Measurements from ENCODE around the gene GPR137B.
"Not testable (repeated sequence)": the region's sequence is repeated elsewhere in the genome, so short reads cannot be mapped to it uniquely, and the experiment has no call there.

Gene GPR137B

GRCh38 chr1:236158719-236159118, 16.4 kb downstream of the GPR137B start:
- Mint-ChIP-seq H3K4me1 (ENCODE audit: low read depth) (peaks cover 54% of the 10 kb centered on the region), H3K27ac (no peak overlapping the region), H3K9me3 (peaks cover 13% of the 10 kb centered on the region), H3K4me3 (no peak overlapping the region), H3K36me3 (ENCODE audit: low read depth) (peaks cover 25% of the 10 kb centered on the region), H3K27me3 (no peaks in the 10 kb centered on the region)

- Mint-ChIP-seq H3K27me3 (no peaks in the 10 kb centered on the region), H3K9me3 (peaks cover 13% of the 10 kb centered on the region), H3K27ac (peak overlapping the region; percentile 77), H3K36me3 (ENCODE audit: low read depth) (peaks cover 30% of the 10 kb centered on the region), H3K4me1 (ENCODE audit: low read depth) (peaks cover 60% of the 10 kb centered on the region), H3K4me3 (peak overlapping the region; percentile 3)
These were observed 17.6 kb downstream of the GPR137B start for GRCh38 chr1:236159704-236160539.

DNA sequence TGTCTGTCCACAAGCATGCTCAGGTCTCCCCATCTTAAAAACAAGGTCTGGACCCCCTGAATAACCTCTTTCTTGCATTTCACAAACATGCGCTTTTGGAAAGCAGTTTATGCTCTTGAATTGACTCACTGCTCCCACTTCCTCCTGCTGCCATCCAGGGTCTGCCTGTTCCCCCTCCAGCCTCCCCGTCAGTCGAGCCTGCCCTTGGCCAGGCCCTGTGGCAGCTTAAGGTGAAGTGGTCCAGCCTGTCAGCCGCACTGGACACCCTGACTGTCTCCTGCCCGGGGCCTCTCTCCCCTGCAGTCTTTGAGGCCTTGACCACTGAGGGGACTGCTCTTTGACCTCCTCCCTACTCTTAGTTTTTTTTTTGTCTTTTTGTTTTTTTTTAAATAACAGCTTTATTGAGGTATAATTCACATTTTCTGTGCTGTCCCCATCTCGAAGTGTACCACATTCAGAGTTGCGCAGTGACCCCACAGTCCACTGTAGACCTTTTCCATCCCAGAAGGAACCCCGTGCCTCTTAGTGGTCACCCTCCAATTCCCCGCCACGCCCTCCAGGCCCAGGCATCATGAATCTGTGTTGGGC, 18.3 kb downstream of the GPR137B start:
- Mint-ChIP-seq H3K27ac (peak overlapping the region; percentile 77), H3K4me3 (peak overlapping the region; percentile 3), H3K9me3 (peaks cover 13% of the 10 kb centered on the region), H3K36me3 (ENCODE audit: low read depth) (peaks cover 30% of the 10 kb centered on the region), H3K27me3 (no peaks in the 10 kb centered on the region), H3K4me1 (ENCODE audit: low read depth) (peaks cover 54% of the 10 kb centered on the region)

DNA sequence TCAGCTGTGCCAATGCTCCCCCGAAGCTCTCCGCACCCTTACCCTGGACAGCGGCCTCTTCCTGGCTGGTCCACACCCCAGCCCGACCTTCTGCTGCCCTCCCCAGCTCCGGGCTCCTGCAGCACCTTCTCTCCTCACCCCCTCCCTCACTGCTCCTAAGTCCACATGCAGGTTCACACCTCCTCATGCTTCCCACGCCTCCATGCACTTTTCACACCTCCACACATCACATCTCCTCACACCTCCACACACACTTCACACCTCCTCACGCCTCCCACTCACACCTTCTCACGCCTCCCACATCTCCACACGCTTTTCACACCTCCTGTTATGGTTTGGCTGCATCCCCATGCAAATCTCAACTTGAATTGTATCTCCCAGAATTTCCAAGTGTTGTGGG, 18.9 kb downstream of the GPR137B start:
- peaks cover 13% of the 10 kb centered on the region for H3K9me3 Mint-ChIP-seq
- no peak overlapping the region for H3K4me3 Mint-ChIP-seq
- H3K4me1 Mint-ChIP-seq (ENCODE audit: low read depth) = peaks cover 51% of the 10 kb centered on the region
- no peaks in the 10 kb centered on the region for H3K27me3 Mint-ChIP-seq
- peak overlapping the region; percentile 77 for H3K27ac Mint-ChIP-seq
- H3K36me3 Mint-ChIP-seq (ENCODE audit: low read depth) = peaks cover 30% of the 10 kb centered on the region

DNA sequence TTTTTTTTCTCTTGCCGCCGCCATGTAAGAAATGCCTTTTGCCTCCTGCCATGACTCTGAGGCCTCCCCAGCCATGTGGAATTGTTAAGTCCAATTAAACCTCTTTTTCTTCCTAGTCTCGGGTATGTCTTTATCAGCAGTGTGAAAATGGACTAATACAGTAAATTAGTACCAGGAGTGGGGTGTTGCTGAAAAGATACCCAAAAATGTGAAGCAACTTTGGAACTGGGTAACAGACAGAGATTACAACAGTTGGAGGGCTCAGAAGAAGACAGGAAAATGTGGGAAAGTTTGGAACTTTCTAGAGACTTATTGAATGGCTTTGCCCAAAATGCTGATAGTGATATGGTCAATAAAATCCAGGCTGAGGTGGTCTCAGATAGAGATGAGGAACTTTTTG, 19.4 kb downstream of the GPR137B start:
- H3K4me3 Mint-ChIP-seq, H3K27ac Mint-ChIP-seq, H3K27me3 Mint-ChIP-seq: not testable (repeated sequence)
- Mint-ChIP-seq H3K9me3 (peaks cover 13% of the 10 kb centered on the region), H3K36me3 (ENCODE audit: low read depth) (peaks cover 30% of the 10 kb centered on the region), H3K4me1 (ENCODE audit: low read depth) (peaks cover 46% of the 10 kb centered on the region)

GRCh38 chr1:236163463-236164153, 21.3 kb downstream of the GPR137B start:
- H3K4me3 Mint-ChIP-seq = no peak overlapping the region
- peak overlapping the region; percentile 86 for H3K27ac Mint-ChIP-seq
- peaks cover 30% of the 10 kb centered on the region for H3K36me3 Mint-ChIP-seq (ENCODE audit: low read depth)
- H3K4me1 Mint-ChIP-seq (ENCODE audit: low read depth) = peaks cover 36% of the 10 kb centered on the region
- no peaks in the 10 kb centered on the region for H3K27me3 Mint-ChIP-seq
- H3K9me3 Mint-ChIP-seq = peaks cover 13% of the 10 kb centered on the region

DNA sequence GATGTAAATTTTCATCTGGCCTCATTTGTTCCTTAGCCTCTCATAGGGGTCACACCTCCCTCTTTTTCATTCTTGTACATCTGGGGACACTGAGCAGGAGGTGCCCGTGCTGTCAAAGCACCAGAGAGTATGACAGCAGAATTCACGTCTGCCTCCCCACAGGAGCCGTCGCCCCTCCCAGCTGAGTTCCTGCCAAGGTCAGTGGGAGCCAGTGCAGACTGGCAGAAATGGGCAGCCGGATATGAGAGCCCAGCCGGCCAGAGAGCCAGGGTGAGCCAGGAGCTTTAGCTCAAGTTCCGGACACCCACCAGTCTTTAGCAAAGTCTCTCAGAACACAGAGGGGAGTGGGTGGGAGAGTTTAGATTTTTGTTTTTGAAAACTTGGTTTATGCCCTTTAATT, 21.9 kb downstream of the GPR137B start:
- no peak overlapping the region for H3K4me3 Mint-ChIP-seq
- peaks cover 31% of the 10 kb centered on the region for H3K4me1 Mint-ChIP-seq (ENCODE audit: low read depth)
- no peaks in the 10 kb centered on the region for H3K27me3 Mint-ChIP-seq
- peaks cover 30% of the 10 kb centered on the region for H3K36me3 Mint-ChIP-seq (ENCODE audit: low read depth)
- H3K27ac Mint-ChIP-seq = no peak overlapping the region
- peaks cover 13% of the 10 kb centered on the region for H3K9me3 Mint-ChIP-seq

DNA sequence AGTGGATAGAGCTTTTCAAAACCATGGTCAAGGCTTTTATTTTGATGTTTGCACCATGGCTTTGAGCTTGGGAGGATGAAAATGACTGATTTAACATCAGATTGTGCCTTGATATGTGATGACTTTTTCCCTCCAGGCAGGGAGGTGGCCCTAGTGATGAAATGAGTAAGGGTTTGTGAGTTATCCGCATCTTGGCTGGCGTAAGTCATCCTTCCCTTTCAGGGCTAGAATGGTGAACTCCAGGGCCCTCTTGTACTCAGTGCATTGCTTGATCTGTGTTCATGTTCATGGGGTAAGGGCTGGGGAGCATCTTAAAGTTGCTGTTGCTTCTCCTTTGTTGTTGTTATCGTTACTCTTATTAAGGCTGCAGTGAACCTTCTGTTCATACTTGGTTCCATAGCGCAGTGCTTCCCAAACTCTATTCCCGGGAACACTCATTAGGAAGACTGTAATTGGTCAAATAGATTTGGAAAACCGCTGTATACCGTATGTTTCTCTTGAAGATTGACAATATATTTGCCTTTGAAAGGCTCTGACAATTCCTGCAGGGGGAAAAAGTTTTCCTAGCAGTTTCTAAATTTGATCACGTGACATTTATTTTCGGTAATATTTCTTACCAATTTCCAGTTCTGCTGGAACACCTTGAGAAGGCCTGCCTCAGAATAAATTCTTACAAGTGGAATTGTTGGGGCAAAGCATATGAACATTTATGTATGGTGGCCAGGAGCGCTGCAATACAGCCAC, 23.1 kb downstream of the GPR137B start:
- Mint-ChIP-seq H3K4me3 (no peak overlapping the region), H3K36me3 (ENCODE audit: low read depth) (peaks cover 30% of the 10 kb centered on the region), H3K27ac (no peak overlapping the region), H3K27me3 (no peaks in the 10 kb centered on the region), H3K4me1 (ENCODE audit: low read depth) (peaks cover 22% of the 10 kb centered on the region), H3K9me3 (peaks cover 13% of the 10 kb centered on the region)

- Mint-ChIP-seq H3K4me1 (ENCODE audit: low read depth) (peaks cover 16% of the 10 kb centered on the region), H3K9me3 (peaks cover 11% of the 10 kb centered on the region), H3K4me3 (no peak overlapping the region), H3K27ac (no peak overlapping the region), H3K36me3 (ENCODE audit: low read depth) (peaks cover 24% of the 10 kb centered on the region), H3K27me3 (no peaks in the 10 kb centered on the region)
These were observed 23.7 kb downstream of the GPR137B start for GRCh38 chr1:236166041-236166440.

- Mint-ChIP-seq H3K36me3 (ENCODE audit: low read depth) (peaks cover 13% of the 10 kb centered on the region), H3K27me3 (no peaks in the 10 kb centered on the region), H3K27ac (no peak overlapping the region), H3K9me3 (no peaks in the 10 kb centered on the region), H3K4me1 (ENCODE audit: low read depth) (peaks cover 15% of the 10 kb centered on the region), H3K4me3 (no peak overlapping the region)
These were observed 24.8 kb downstream of the GPR137B start for GRCh38 chr1:236167154-236167553.

GRCh38 chr1:236167578-236167977, 25.2 kb downstream of the GPR137B start:
- peaks cover 15% of the 10 kb centered on the region for H3K4me1 Mint-ChIP-seq (ENCODE audit: low read depth)
- peaks cover 10% of the 10 kb centered on the region for H3K36me3 Mint-ChIP-seq (ENCODE audit: low read depth)
- no peak overlapping the region for H3K27ac Mint-ChIP-seq
- H3K4me3 Mint-ChIP-seq = no peak overlapping the region
- H3K9me3 Mint-ChIP-seq = no peaks in the 10 kb centered on the region
- H3K27me3 Mint-ChIP-seq = no peaks in the 10 kb centered on the region

GRCh38 chr1:236168716-236169429, 26.5 kb downstream of the GPR137B start:
- Mint-ChIP-seq H3K27me3 (no peaks in the 10 kb centered on the region), H3K4me3 (no peak overlapping the region), H3K9me3 (no peaks in the 10 kb centered on the region), H3K27ac (no peak overlapping the region), H3K36me3 (ENCODE audit: low read depth) (peaks cover 4% of the 10 kb centered on the region), H3K4me1 (ENCODE audit: low read depth) (peaks cover 4% of the 10 kb centered on the region)

DNA sequence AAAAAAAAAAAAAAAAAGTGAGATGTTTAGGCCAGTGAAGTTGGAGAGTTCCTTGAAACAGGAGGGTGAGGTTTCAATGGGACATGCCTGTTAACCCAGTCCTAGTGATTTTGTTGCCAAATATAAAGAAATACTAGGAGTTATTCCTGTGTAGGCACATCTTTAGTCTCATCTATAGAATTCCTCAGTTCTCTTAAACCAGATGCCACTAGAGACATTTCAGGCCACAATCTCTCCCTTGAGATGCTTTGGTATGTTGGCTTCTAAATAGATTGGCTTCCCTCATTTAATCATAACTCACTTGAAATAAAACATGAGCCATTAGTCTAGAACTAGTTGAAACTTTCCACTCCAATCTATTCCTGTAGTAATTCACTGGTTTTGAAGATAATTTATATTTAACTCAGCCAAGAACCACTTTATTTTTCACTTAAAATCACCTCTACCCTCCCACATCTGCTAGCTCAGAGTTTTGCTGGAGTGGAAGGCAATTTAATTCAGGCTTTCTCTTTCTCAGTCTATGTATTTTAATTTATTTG, 29.8 kb downstream of the GPR137B start:
- Mint-ChIP-seq H3K27ac (no peak overlapping the region), H3K4me1 (ENCODE audit: low read depth) (peaks cover 5% of the 10 kb centered on the region), H3K36me3 (ENCODE audit: low read depth) (no peaks in the 10 kb centered on the region), H3K4me3 (no peak overlapping the region), H3K27me3 (no peaks in the 10 kb centered on the region), H3K9me3 (no peaks in the 10 kb centered on the region)

DNA sequence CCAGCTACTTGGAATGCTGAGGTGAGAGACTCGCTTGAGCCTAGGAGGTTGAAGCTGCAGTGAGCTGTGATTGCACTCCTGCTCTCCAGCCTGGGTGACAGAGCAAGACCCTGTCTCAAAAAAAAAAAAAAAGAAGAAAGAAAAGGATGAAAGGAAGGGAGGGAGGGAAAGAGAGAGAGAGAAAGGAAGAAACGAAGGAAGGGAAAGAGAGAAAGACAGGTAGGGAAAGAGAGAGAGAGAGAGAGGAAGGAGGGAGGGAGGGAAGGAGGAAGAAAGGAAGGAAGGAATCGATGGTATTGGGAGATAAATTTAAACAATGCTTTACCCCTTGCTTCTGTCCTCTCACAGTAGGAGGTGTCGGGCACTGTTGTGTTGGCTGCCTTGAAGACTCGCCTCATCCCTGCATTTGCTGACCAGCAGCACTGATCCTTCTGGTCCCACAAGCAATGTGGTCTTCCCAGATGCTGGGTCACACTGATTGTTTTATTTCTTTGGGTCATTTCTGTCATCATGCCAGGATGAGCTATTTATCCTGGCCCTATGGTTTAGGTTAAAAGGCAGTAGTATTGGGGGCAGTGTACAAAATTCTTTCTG, 30.9 kb downstream of the GPR137B start:
- Mint-ChIP-seq H3K36me3 (ENCODE audit: low read depth) (peaks cover under 1% of the 10 kb centered on the region), H3K27me3 (no peaks in the 10 kb centered on the region), H3K9me3 (no peaks in the 10 kb centered on the region), H3K4me1 (ENCODE audit: low read depth) (peaks cover 5% of the 10 kb centered on the region), H3K4me3 (no peak overlapping the region), H3K27ac (no peak overlapping the region)

Data from stimulated activated naive CD8-positive, alpha-beta T cell treated with anti-CD3 and anti-CD28 coated beads, Interleukin-15, Interleukin-2, amounts not matched to agents 100 ng/mL and 50 ng/mL, for 24 hours (primary cell).